GM23338 (cell line): ENCODE results near the gene RPL21. TPM values are rescaled to one million over a fixed set of nuclear protein-coding genes. Genes with fewer than 3 reads are reported as not detected.

ENCODE experiments used
- ATAC-seq: fragments of 200-7000 bp; cut with Tn5 transposase; 3 replicates; pipeline ENCODE4 v1.9.1; 2020
- DNase-seq: peaks from one replicate; pipeline ENCODE4 v3.0.0-alpha.2; 2015; ENCODE audit warnings: low spot score
- H2AFZ ChIP-seq: fragments of 200-600 bp; sonication (generic); 2 replicates; pipeline ENCODE4 v1.8.0; 2016; ENCODE audit warnings: antibody characterized with exemption, mild to moderate bottlenecking, moderate library complexity
- H3F3A ChIP-seq: fragments of 200-600 bp; sonication (generic); replicated peaks from 2 replicates; pipeline ENCODE4 v1.8.0; 2017; ENCODE audit warnings: antibody characterized with exemption, mixed run types, low read depth
- H3K27ac ChIP-seq: fragments of 200-600 bp; sonication (generic); 2 replicates; pipeline ENCODE4 v1.6.1; 2016; ENCODE audit warnings: low read depth
- H3K27me3 ChIP-seq: fragments of 200-600 bp; sonication (generic); 2 replicates; pipeline ENCODE4 v1.8.0; 2016; ENCODE audit warnings: mild to moderate bottlenecking, mixed run types, moderate library complexity; ENCODE audit not compliant: insufficient read depth
- H3K36me3 ChIP-seq: fragments of 200-600 bp; sonication (generic); 2 replicates; pipeline ENCODE4 v1.8.0; 2016; ENCODE audit warnings: mild to moderate bottlenecking; ENCODE audit not compliant: insufficient read depth
- H3K4me1 ChIP-seq: fragments of 200-600 bp; sonication (generic); 2 replicates; pipeline ENCODE4 v1.8.0; 2016; ENCODE audit warnings: mild to moderate bottlenecking, moderate library complexity; ENCODE audit not compliant: insufficient read depth
- H3K4me2 ChIP-seq: fragments of 200-600 bp; sonication (generic); 2 replicates; pipeline ENCODE4 v1.7.1; 2017; ENCODE audit warnings: mixed run types
- H3K4me3 ChIP-seq: fragments of 200-600 bp; sonication (generic); 2 replicates; pipeline ENCODE4 v1.6.1; 2016; ENCODE audit warnings: mixed run types
- H3K79me2 ChIP-seq: fragments of 200-600 bp; sonication (generic); replicated peaks from 2 replicates; pipeline ENCODE4 v1.8.0; 2017; ENCODE audit warnings: mild to moderate bottlenecking; ENCODE audit not compliant: insufficient read depth
- H3K9me2 ChIP-seq: fragments of 200-600 bp; sonication (generic); 2 replicates; pipeline ENCODE4 v1.8.0; 2017; ENCODE audit not compliant: insufficient read depth
- H4K20me1 ChIP-seq: fragments of 200-600 bp; sonication (generic); replicated peaks from 2 replicates; pipeline ENCODE4 v1.8.0; 2017; ENCODE audit warnings: mild to moderate bottlenecking; ENCODE audit not compliant: insufficient read depth
- H3K27ac Mint-ChIP-seq: 2 replicates; pipeline ENCODE4 v1.8.0; 2020; ENCODE audit warnings: inconsistent platforms, mild to moderate bottlenecking, moderate library complexity, mixed read lengths
- H3K27me3 Mint-ChIP-seq: 3 replicates; pipeline ENCODE4 v1.8.0; 2022; ENCODE audit warnings: low read depth, mild to moderate bottlenecking, moderate library complexity, mixed read lengths, inconsistent platforms; ENCODE audit not compliant: insufficient read depth, poor library complexity
- H3K36me3 Mint-ChIP-seq: 3 replicates; pipeline ENCODE4 v1.8.0; 2021; ENCODE audit warnings: low read depth, mild to moderate bottlenecking, inconsistent platforms, moderate library complexity, mixed read lengths
- H3K4me1 Mint-ChIP-seq: 3 replicates; pipeline ENCODE4 v1.8.0; 2020; ENCODE audit warnings: mild to moderate bottlenecking, inconsistent platforms, mixed read lengths
- H3K4me3 Mint-ChIP-seq: 3 replicates; pipeline ENCODE4 v1.8.0; 2021; ENCODE audit warnings: moderate library complexity, mild to moderate bottlenecking, inconsistent platforms, mixed read lengths
- H3K9me3 Mint-ChIP-seq: 3 replicates; pipeline ENCODE4 v1.8.0; 2020; ENCODE audit warnings: moderate library complexity, mild to moderate bottlenecking, inconsistent platforms, mixed read lengths
- ETS1 ChIP-seq: IDR thresholded peaks from 2 replicates; pipeline ENCODE4 v1.6.1; 2016; ENCODE audit warnings: antibody characterized with exemption
- JUNB ChIP-seq: IDR thresholded peaks from one replicate; pipeline ENCODE4 v1.6.1; 2016; ENCODE audit warnings: antibody characterized with exemption; ENCODE audit not compliant: unreplicated experiment
- POLR2AphosphoS5 ChIP-seq: IDR thresholded peaks from 2 replicates; pipeline ENCODE4 v1.6.1; 2016; ENCODE audit warnings: antibody characterized with exemption, low read depth
- STAT1 ChIP-seq: IDR thresholded peaks from one replicate; pipeline ENCODE4 v1.6.1; 2016; ENCODE audit warnings: antibody characterized with exemption; ENCODE audit not compliant: unreplicated experiment
- ZNF114 ChIP-seq: fragments of 250-450 bp; sonication (Bioruptor Pico); IDR thresholded peaks from 2 replicates; pipeline ENCODE4 v1.5.0; 2020; ENCODE audit warnings: mild to moderate bottlenecking, moderate library complexity
- ZNF331 ChIP-seq: fragments of 250-450 bp; sonication (Bioruptor Pico); IDR thresholded peaks from 2 replicates; pipeline ENCODE4 v1.5.0; 2020; ENCODE audit warnings: low read depth, mild to moderate bottlenecking, moderate library complexity
- polyA plus RNA-seq: library from polyadenylated mRNA; unstranded; fragments of >200 nt; fragmentation: Nextera tagmentation; extraction: Ambion mirVana; gene quantifications from 2 replicates; pipeline ENCODE4 v1.2.1, GENCODE V29; 2016
- total RNA-seq: library from RNA; depleted of rRNA; stranded (reverse); fragments of >200 nt; shearing (Covaris generic); gene quantifications from 2 replicates; pipeline ENCODE4 v1.2.3, GENCODE V29; 2014
- TF ChIP-seq, protein P1 (sequence below), 2 experiments: fragments of 200-600 bp in 1 of 2; sonication (generic) in 1 of 2; conservative IDR thresholded peaks; 2 replicates each; pipeline versions ENCODE4 v1.5.1 to v1.6.1; 2016 to 2017; ENCODE audit warnings: antibody characterized with exemption in 2 of 2, low read depth in 2 of 2, mild to moderate bottlenecking in 2 of 2, moderate library complexity in 1 of 2
- TF ChIP-seq, protein P2 (sequence below): IDR thresholded peaks from one replicate; pipeline ENCODE4 v1.6.1; 2018; ENCODE audit warnings: antibody characterized with exemption; ENCODE audit not compliant: unreplicated experiment

The RPL21 gene
- total and polyA plus RNA-seq, 2 experiments from 2014 or later = 1,037 to 1,343 TPM

GRCh38 chr13:27203854-27204253, 47.5 kb upstream of the RPL21 start:
- Mint-ChIP-seq H3K36me3 (no peaks in the 10 kb centered on the region), H3K4me3 (no peak overlapping the region), H3K27ac (no peak overlapping the region), H3K4me1 (peaks cover 9% of the 10 kb centered on the region; the same call in 2 of the 3 replicates), H3K9me3 (no peaks in the 10 kb centered on the region), H3K27me3 (peaks cover 6% of the 10 kb centered on the region)
- H3K27ac ChIP-seq = no peak overlapping the region
- no peaks in the 10 kb centered on the region for H3K27me3 ChIP-seq
- TF ChIP-seq ZNF114 (CRISPR knock-in tag) (no peak), ETS1 (no peak)
- TF ChIP-seq, protein P1, sequence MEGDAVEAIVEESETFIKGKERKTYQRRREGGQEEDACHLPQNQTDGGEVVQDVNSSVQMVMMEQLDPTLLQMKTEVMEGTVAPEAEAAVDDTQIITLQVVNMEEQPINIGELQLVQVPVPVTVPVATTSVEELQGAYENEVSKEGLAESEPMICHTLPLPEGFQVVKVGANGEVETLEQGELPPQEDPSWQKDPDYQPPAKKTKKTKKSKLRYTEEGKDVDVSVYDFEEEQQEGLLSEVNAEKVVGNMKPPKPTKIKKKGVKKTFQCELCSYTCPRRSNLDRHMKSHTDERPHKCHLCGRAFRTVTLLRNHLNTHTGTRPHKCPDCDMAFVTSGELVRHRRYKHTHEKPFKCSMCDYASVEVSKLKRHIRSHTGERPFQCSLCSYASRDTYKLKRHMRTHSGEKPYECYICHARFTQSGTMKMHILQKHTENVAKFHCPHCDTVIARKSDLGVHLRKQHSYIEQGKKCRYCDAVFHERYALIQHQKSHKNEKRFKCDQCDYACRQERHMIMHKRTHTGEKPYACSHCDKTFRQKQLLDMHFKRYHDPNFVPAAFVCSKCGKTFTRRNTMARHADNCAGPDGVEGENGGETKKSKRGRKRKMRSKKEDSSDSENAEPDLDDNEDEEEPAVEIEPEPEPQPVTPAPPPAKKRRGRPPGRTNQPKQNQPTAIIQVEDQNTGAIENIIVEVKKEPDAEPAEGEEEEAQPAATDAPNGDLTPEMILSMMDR (conservative IDR thresholded peaks at IDR 0.05; ENCODE audit: low read depth in 2 of 2) = peak; percentile 25 to 55; a peak in 3 of 4 replicates
- H3K4me1 ChIP-seq = 0 out of 2 replicates have a peak, but pooled peaks cover 4% of the 10 kb centered on the region
- H2AFZ ChIP-seq = peak overlapping the region; percentile 89
- no peaks in the 10 kb centered on the region for H3K36me3 ChIP-seq
- no peak overlapping the region for H3K4me2 ChIP-seq
- peak; percentile 24 for DNase-seq
- H3K79me2 ChIP-seq = no peaks in the 10 kb centered on the region
- no peaks in the 10 kb centered on the region for H4K20me1 ChIP-seq
- ATAC-seq = no peak; the same call in 2 of the 3 replicates
- no peaks in the 10 kb centered on the region for H3F3A ChIP-seq
- peaks cover 14% of the 10 kb centered on the region; the same call in 1 of the 2 replicates for H3K9me2 ChIP-seq
- no peak overlapping the region for H3K4me3 ChIP-seq

DNA sequence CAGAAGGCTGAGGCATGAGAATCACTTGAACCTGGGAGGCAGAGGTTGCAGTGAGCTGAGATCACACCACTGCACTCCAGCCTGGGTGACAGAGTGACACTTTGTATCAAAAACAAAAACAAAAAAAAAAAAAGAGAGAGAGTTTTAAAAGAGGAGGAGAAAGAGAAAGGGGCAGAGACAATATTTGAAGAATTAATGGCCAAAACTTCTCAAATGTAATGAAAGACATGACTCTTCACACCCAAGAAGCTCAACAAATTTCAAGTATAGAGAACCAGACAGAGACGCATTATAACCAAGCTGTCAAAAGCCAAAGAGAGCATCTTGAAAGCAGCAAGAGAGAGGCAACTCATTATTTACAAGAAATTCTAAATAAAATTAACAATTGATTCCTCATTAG, 42.8 kb upstream of the RPL21 start:
- no peaks in the 10 kb centered on the region for H3F3A ChIP-seq
- H3K4me1 Mint-ChIP-seq = peaks cover 5% of the 10 kb centered on the region; the same call in 2 of the 3 replicates
- H3K27ac ChIP-seq = no peak overlapping the region
- no peak for ATAC-seq
- peaks cover 22% of the 10 kb centered on the region for H3K9me3 Mint-ChIP-seq
- H3K4me2 ChIP-seq = no peak overlapping the region
- H3K79me2 ChIP-seq = no peaks in the 10 kb centered on the region
- no peak overlapping the region for H3K27ac Mint-ChIP-seq
- H3K36me3 ChIP-seq = no peaks in the 10 kb centered on the region
- H4K20me1 ChIP-seq = no peaks in the 10 kb centered on the region
- peaks cover 8% of the 10 kb centered on the region for H3K36me3 Mint-ChIP-seq
- peaks cover 5% of the 10 kb centered on the region; the same call in 1 of the 2 replicates for H3K9me2 ChIP-seq
- no peak overlapping the region for H2AFZ ChIP-seq
- no peak for DNase-seq
- H3K4me1 ChIP-seq = 0 out of 2 replicates have a peak, but pooled peaks cover 3% of the 10 kb centered on the region
- no peak overlapping the region for H3K4me3 Mint-ChIP-seq
- no peak overlapping the region for H3K4me3 ChIP-seq
- H3K27me3 ChIP-seq = no peaks in the 10 kb centered on the region
- H3K27me3 Mint-ChIP-seq = peaks cover 4% of the 10 kb centered on the region
- TF ChIP-seq ETS1 (no peak), ZNF331 (CRISPR knock-in tag) (no peak), JUNB (no peak), STAT1 (no peak), POLR2AphosphoS5 (no peak), ZNF114 (CRISPR knock-in tag) (no peak)
- TF ChIP-seq, protein P2, sequence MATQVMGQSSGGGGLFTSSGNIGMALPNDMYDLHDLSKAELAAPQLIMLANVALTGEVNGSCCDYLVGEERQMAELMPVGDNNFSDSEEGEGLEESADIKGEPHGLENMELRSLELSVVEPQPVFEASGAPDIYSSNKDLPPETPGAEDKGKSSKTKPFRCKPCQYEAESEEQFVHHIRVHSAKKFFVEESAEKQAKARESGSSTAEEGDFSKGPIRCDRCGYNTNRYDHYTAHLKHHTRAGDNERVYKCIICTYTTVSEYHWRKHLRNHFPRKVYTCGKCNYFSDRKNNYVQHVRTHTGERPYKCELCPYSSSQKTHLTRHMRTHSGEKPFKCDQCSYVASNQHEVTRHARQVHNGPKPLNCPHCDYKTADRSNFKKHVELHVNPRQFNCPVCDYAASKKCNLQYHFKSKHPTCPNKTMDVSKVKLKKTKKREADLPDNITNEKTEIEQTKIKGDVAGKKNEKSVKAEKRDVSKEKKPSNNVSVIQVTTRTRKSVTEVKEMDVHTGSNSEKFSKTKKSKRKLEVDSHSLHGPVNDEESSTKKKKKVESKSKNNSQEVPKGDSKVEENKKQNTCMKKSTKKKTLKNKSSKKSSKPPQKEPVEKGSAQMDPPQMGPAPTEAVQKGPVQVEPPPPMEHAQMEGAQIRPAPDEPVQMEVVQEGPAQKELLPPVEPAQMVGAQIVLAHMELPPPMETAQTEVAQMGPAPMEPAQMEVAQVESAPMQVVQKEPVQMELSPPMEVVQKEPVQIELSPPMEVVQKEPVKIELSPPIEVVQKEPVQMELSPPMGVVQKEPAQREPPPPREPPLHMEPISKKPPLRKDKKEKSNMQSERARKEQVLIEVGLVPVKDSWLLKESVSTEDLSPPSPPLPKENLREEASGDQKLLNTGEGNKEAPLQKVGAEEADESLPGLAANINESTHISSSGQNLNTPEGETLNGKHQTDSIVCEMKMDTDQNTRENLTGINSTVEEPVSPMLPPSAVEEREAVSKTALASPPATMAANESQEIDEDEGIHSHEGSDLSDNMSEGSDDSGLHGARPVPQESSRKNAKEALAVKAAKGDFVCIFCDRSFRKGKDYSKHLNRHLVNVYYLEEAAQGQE = no peak
